Tibial artery (tissue), 4 donors: ENCODE measurements around the gene ADGRL3.
"Not testable (repeated sequence)": the region's sequence is repeated elsewhere in the genome, so short reads cannot be mapped to it uniquely, and the experiment has no call there.

Experiments
- DNase-seq, 2 donors: peaks; one replicate each; pipeline ENCODE4 v3.0.0-alpha.2; 2019
- H3K27ac ChIP-seq, 2 donors: fragments of 200-600 bp; sonication (generic) in 1 of 2; 1 replicate in 1 of 2; 2 replicates in 1 of 2; pipeline ENCODE4 v1.5.1; 2018 to 2019; ENCODE audit warnings: mild to moderate bottlenecking in 1 of 2
- H3K27me3 ChIP-seq, 2 donors: fragments of 200-600 bp; sonication (generic) in 1 of 2; one replicate each; pipeline versions ENCODE4 v1.5.1 to v1.6.0; 2016 to 2019
- H3K36me3 ChIP-seq, 3 donors: fragments of 200-600 bp; sonication (generic) in 2 of 3; one replicate each; pipeline ENCODE4 v1.5.1; 2016 to 2019; ENCODE audit warnings: mild to moderate bottlenecking in 2 of 3
- H3K4me1 ChIP-seq, 4 donors: fragments of 200-600 bp; sonication (generic) in 2 of 4; 1 replicate in 3 of 4; 2 replicates in 1 of 4; pipeline ENCODE4 v1.5.1; 2016 to 2019
- H3K4me3 ChIP-seq, 2 donors: fragments of 200-600 bp; sonication (generic) in 1 of 2; 1 replicate in 1 of 2; 2 replicates in 1 of 2; pipeline ENCODE4 v1.5.1; 2018 to 2019; ENCODE audit warnings: mild to moderate bottlenecking in 2 of 2
- H3K9me3 ChIP-seq, 3 donors: fragments of 200-600 bp; sonication (generic) in 1 of 3; one replicate each; pipeline ENCODE4 v1.5.1; 2016 to 2019
- intact Hi-C: fragments of 100-400 bp; cut with DNase I; formaldehyde crosslinking; loops from one replicate; pipeline ENCODE4 v1.15.0; 2023; ENCODE audit warnings: low total_unique reads
- TF ChIP-seq, protein P1 (sequence below), 2 experiments: fragments of 200-600 bp in 1 of 2; fragments of 450-650 bp in 1 of 2; IDR thresholded peaks; one replicate each; pipeline ENCODE4 v1.5.1; 2017 to 2019; ENCODE audit warnings: antibody characterized with exemption in 2 of 2, mild to moderate bottlenecking in 1 of 2, moderate library complexity in 1 of 2

The ADGRL3 gene

DNA sequence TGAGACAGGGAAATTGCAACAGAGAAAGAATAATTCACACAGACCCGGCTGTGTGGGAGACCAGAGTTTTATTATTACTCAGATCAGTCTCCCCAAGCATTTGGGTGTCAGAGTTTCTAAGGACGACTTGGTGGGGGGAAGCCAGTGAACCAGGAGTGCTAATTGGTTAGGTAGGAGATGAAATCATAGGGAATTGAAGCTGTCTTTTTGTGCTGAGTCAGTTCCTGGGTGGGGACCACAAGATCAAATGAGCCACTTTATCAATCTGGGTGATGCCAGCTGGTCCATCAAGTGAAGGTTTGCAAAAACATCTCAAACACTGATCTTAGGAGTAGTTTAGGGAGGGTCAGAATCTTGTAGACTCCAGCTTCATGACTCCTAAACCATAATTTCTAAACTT lies 560.7 kb downstream of the ADGRL3 start:
- DNase-seq: no peak
- intact Hi-C loops: no loop called here
- no peaks in the 10 kb centered on the region for H3K27me3 ChIP-seq
- H3K9me3 ChIP-seq: peaks cover 0 to 10% (median 0%) of the 10 kb centered on the region in 3 donors
- TF ChIP-seq, protein P1, sequence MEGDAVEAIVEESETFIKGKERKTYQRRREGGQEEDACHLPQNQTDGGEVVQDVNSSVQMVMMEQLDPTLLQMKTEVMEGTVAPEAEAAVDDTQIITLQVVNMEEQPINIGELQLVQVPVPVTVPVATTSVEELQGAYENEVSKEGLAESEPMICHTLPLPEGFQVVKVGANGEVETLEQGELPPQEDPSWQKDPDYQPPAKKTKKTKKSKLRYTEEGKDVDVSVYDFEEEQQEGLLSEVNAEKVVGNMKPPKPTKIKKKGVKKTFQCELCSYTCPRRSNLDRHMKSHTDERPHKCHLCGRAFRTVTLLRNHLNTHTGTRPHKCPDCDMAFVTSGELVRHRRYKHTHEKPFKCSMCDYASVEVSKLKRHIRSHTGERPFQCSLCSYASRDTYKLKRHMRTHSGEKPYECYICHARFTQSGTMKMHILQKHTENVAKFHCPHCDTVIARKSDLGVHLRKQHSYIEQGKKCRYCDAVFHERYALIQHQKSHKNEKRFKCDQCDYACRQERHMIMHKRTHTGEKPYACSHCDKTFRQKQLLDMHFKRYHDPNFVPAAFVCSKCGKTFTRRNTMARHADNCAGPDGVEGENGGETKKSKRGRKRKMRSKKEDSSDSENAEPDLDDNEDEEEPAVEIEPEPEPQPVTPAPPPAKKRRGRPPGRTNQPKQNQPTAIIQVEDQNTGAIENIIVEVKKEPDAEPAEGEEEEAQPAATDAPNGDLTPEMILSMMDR (IDR thresholded peaks at IDR 0.05): no peak
- no peak overlapping the region for H3K4me3 ChIP-seq
- H3K27ac ChIP-seq: no peak overlapping the region
- H3K36me3 ChIP-seq: peaks cover 0 to 6% (median 0%) of the 10 kb centered on the region in 3 donors
- no peaks in the 10 kb centered on the region for H3K4me1 ChIP-seq

DNA sequence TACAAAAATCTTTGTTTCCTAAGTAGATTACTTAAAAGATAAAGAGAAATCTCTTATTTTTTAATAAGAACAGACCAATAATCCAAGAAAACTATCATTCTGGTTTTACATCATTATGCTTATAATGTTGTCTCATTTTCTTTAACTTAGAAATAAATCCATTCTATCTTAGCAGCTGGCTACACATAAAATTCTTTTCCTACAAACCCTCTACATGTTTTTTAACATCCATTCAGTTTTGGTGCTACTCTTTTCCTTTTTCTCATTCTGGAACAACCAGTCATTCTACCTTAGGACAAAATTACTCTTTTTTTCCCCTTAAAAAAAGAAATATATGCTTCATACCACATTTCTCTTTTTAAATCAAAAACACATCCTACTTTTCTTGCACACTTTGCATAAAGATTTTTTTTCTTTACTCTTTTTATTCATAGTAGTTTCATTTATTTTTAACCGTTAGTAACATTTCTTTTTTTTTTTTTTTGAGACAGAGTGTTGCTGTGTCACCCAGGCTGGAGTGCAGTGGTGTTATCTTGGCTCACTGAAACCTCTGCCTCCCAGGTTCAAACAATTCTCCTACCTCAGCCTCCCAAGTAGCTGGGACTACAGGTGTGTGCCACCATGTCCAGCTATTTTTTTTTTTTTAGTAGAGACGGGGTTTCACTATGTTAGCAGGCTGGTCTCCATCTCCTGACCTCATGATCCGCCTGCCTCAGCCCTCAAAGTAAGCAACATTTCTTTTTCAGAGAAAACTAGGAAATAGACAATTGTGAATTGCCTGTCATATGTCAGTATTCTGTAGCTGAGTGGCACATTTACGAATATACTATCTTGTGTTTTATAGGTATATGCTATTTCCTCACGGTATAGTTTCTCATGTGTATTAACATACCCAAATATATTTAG lies 562.8 kb downstream of the ADGRL3 start:
- TF ChIP-seq, protein P1 (IDR thresholded peaks at IDR 0.05): no peak
- no peak for DNase-seq
- intact Hi-C loops: no loop called here

DNA sequence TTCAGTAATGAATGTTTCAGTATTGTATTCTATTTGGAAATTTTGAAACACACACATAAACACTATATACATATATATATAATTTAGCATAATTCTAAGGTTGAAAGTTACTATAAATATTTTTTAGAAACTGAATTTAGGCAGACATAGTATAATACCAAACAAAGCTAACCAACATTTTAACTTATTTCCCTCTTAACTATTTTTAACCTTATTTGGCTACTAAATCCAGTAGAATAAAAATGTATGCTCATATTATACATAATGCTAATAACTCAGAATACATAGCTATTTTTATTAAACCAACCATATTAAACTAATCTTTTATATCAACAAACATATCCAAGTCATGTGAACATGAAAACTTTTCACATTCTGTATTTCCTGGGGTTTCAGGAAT lies 563.6 kb downstream of the ADGRL3 start:
- H3K36me3 ChIP-seq: peaks cover 0 to 6% (median 0%) of the 10 kb centered on the region in 3 donors
- intact Hi-C loops: no loop called here
- H3K4me1 ChIP-seq: no peaks in the 10 kb centered on the region
- no peak overlapping the region for H3K27ac ChIP-seq
- TF ChIP-seq, protein P1 (IDR thresholded peaks at IDR 0.05): no peak
- no peak overlapping the region for H3K4me3 ChIP-seq
- no peak for DNase-seq
- H3K27me3 ChIP-seq: no peaks in the 10 kb centered on the region
- H3K9me3 ChIP-seq: peaks cover 0 to 10% (median 0%) of the 10 kb centered on the region in 3 donors

More for the DNA sequence above, 562.8 kb downstream of the ADGRL3 start:
- H3K4me3 ChIP-seq: no peak overlapping the region
- H3K4me1 ChIP-seq: no peaks in the 10 kb centered on the region
- H3K27me3 ChIP-seq: no peaks in the 10 kb centered on the region
- H3K27ac ChIP-seq: no peak overlapping the region
- H3K9me3 ChIP-seq: peaks cover 0 to 10% (median 0%) of the 10 kb centered on the region in 3 donors
- H3K36me3 ChIP-seq: peaks cover 0 to 6% (median 0%) of the 10 kb centered on the region in 3 donors

DNA sequence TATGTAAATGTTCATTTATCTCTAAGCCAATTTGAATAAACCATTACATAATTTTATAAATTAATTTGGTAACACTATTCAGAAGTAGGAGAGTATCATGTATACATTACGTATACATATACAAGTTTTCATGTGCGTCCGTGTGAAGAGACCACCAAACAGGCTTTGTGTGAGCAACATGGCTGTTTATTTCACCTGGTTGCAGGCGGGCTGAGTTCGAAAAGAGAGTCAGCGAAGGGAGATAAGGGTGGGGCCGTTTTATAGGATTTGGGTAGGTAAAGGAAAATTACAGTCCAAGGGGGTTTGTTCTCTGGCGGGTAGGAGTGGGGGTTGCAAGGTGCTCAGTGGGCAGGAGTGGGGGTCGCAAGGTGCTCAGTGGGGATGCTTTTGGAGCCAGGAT lies 564.0 kb downstream of the ADGRL3 start:
- H3K27ac ChIP-seq, H3K27me3 ChIP-seq, H3K4me3 ChIP-seq, DNase-seq, intact Hi-C loops, H3K4me1 ChIP-seq, H3K9me3 ChIP-seq, H3K36me3 ChIP-seq: not testable (repeated sequence)

DNA sequence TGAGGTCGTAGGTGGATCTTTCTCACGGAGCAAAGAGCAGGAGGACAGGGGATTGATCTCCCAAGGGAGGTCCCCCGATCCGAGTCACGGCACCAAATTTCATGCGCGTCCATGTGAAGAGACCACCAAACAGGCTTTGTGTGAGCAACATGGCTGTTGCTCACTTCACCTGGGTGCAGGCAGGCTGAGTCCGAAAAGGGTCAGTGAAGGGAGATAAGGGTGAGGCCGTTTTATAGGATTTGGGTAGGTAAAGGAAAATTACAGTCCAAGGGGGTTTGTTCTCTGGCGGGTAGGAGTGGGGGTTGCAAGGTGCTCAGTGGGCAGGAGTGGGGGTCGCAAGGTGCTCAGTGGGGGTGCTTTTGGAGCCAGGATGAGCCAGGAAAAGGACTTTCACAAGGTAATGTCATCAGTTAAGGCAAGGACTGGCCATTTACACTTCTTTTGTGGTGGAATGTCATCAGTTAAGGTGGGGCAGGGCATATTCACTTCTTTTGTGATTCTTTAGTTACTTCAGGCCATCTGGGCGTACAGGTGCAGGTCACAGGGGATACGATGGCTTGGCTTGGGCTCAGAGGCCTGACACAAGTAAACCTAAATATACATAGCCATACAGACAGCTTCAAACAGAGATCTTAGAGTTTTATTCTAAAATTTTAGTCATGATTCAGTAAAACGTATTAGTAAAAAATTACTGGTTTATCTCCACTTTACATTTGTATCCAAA lies 569.5 kb downstream of the ADGRL3 start:
- H3K4me1 ChIP-seq, H3K9me3 ChIP-seq, H3K36me3 ChIP-seq, H3K27me3 ChIP-seq, intact Hi-C loops, H3K27ac ChIP-seq, DNase-seq, H3K4me3 ChIP-seq: not testable (repeated sequence)

DNA sequence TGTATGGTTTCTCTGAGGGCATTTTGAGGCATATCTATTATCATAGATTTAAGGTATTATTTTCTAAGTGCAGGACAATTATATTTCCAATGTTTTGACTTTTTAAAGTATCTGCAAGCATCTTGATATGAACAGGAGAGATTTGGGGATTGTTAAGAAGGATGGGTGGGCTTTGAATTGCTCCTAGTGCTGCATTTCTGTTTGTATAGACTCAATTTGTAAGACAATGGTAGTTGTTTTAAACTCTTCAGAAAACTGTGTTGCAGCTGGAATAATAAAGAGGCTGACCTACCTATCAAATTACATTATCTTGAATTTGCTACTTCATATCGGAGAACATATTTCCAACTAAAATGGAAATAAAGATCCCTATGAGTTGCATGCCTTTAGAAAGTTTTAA lies 570.3 kb downstream of the ADGRL3 start:
- Histone ChIP-seq H3K36me3 (no peaks in the 10 kb centered on the region), H3K27me3 (no peaks in the 10 kb centered on the region), H3K27ac (no peak overlapping the region), H3K4me3 (no peak overlapping the region), H3K4me1 (peaks cover 0 to 10% (median 2%) of the 10 kb centered on the region in 4 donors), H3K9me3 (no peaks in the 10 kb centered on the region)
- no peak for DNase-seq
- TF ChIP-seq, protein P1 (IDR thresholded peaks at IDR 0.05): no peak
- intact Hi-C loops: no loop called here
